ENCODE measurements around the gene C11orf52.
"Not testable (repeated sequence)": the region's sequence is repeated elsewhere in the genome, so short reads cannot be mapped to it uniquely, and the experiment has no call there.

- TF ChIP-seq POLR2A (IDR thresholded peaks at IDR 0.05; ENCODE audit: low read depth, low read length); POLR2AphosphoS5 (IDR thresholded peaks at IDR 0.05; ENCODE audit: insufficient read depth, low read depth, low read length); EZH2 (IDR thresholded peaks at IDR 0.05; ENCODE audit: borderline replicate concordance, low read depth, low read length, severe bottlenecking); JUN (IDR thresholded peaks at IDR 0.05; ENCODE audit: borderline replicate concordance, insufficient read depth, insufficient read length, low read depth); GATA2 (IDR thresholded peaks at IDR 0.05; ENCODE audit: insufficient read depth, insufficient read length, low read depth, low read length); MYC (IDR thresholded peaks at IDR 0.05; ENCODE audit: low read depth, low read length); FOS (IDR thresholded peaks at IDR 0.05; ENCODE audit: borderline replicate concordance, insufficient read depth, low read length): not testable (repeated sequence)
- TF ChIP-seq, protein P1, sequence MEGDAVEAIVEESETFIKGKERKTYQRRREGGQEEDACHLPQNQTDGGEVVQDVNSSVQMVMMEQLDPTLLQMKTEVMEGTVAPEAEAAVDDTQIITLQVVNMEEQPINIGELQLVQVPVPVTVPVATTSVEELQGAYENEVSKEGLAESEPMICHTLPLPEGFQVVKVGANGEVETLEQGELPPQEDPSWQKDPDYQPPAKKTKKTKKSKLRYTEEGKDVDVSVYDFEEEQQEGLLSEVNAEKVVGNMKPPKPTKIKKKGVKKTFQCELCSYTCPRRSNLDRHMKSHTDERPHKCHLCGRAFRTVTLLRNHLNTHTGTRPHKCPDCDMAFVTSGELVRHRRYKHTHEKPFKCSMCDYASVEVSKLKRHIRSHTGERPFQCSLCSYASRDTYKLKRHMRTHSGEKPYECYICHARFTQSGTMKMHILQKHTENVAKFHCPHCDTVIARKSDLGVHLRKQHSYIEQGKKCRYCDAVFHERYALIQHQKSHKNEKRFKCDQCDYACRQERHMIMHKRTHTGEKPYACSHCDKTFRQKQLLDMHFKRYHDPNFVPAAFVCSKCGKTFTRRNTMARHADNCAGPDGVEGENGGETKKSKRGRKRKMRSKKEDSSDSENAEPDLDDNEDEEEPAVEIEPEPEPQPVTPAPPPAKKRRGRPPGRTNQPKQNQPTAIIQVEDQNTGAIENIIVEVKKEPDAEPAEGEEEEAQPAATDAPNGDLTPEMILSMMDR (IDR thresholded peaks at IDR 0.05; ENCODE audit: extremely low read depth in 1 of 2, insufficient read depth in 1 of 2, low read depth in 1 of 2, low read length in 2 of 2): not testable (repeated sequence)
- TF ChIP-seq, protein P2, sequence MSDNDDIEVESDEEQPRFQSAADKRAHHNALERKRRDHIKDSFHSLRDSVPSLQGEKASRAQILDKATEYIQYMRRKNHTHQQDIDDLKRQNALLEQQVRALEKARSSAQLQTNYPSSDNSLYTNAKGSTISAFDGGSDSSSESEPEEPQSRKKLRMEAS (IDR thresholded peaks at IDR 0.05; ENCODE audit: insufficient read depth, insufficient read length): not testable (repeated sequence)
Observed at GRCh38 chr11:111885053-111885452, 33.7 kb upstream of the C11orf52 start.
